Stimulated activated CD8-positive, alpha-beta memory T cell treated with anti-CD3 and anti-CD28 coated beads, Interleukin-15, amount 100 ng/mL, for 48 hours (primary cell): ENCODE results near the gene NATD1.
A peak's percentile ranks its signal among the peaks of the same experiment; 100 is the strongest.

Source experiments
- DNase-seq, 2 donors: peaks; one replicate each; pipeline ENCODE4 v3.0.0-alpha.2; 2020; ENCODE audit warnings: low read depth in 2 of 2

NATD1 gene

DNA sequence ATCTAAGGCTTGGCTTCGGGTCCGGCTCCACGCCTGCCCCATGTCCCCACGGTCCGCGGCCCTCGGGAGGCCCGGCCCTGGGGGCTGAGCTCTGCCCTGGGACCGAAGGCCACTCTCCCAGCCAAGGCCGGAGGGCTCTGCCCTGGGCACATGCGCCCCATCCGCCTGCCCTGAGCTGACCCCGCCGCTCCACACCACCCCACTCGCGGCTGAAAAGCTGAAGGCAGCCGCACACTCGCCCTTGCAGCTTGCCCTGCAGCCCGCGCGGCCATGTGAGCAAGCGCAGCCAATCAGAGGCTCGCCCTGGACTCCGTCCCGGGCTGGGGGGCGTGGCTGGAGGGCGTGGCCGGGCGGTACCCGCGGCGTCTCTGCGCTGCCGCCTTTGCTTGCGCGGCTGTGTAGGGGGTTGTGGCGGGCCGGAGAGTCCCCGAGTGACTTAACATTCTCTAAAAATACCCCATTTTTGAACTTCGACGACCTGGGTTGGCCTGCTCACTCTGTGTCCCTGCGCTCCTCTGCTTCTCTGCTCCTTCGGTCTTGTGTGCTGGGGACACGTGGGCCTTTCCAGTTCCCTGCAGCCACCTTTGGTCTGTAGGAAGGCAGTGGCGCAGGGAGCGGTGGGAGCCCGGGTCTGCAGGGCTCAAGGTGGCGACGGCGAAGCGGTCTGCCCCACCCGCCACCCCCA is 22.5 kb upstream of the NATD1 start:
- DNase-seq = peak; percentile 93

DNA sequence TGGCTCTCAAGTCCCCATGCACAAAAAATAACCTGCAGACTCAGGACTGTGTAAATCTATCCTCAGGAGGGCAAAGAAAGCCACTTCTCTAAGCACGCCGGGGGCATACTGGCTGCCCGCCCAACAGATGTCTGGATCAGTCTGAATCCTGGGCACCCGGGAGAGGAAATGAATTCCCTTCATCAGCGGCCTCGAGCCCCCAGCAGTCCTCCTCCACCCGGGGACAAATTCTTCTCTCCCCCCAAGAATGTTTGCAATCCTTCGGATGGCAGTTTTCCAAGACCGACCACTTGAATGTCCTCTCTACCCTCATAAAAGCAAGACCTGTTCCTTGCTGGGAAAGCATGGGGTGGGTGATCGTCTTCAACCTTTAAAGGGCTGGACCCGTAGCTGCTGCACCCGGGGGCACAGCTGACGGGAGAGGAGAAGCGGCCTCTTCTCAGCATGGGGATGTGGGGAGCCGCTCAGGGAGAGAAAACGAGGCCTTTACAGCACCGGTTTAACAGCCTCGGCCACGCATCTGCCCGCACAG is 21.9 kb upstream of the NATD1 start:
- no peak for DNase-seq

DNA sequence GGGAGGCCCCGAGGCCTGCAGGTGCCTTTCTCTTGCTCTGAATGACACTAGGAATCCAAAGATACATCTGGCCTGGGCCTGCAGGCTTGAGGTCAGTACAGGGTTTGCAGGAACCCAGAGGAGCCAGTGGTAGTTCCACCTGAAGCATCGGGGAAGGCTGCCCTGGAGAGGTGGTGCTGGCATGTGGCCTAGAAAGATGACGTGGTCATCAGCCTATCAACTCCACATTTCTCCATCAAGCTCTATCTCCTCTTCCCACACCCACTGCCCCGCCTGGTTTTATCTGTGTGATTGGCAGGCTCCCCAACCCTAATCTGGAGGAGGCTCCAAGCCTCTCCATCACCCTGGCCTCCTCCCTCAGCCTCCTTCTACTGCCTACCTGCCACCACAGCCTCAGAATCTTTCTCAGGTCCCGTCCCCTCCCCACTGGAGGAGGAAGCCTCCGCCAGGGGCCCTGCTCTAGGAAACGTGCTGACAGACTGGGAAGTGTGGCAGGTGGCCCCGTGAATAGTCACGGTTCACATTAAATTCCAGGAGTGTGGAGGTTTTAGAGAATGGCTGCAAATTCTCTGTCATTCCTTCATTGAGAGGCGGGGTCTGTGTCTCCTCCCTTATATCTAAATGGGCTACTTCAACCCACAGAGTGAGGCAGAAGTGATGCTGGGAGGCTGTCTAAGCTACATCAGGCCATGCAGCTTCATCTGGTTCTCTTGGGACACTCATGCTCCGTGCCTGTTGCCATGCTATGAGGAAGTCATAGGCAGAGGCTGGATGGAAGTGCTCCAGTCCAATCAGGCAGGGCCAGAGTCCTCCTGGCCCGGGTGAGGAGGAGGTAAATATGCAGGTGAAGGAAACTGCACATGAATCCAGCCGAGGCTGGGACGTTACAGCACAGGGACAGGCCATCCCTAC is 19.9 kb upstream of the NATD1 start:
- no peak for DNase-seq

DNA sequence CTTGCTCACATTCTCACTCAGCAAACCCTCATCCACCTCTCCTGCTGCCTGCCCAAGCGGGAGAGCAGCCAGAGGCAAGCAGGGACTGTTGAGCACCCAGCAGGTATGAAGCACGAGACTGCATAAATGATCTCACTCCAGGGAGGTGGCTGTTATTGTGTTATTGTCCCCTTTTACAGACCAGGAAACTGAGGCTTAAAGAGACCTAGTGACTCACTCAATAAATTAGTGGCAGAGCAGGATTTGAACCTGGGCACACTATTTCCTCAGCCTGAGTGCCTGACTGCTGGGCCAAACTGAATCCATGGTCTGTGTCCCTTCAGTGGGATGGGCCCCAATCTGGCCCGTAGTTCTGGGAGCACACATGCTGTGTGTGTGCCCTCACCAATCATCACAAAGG is 19.0 kb upstream of the NATD1 start:
- DNase-seq = no peak

DNA sequence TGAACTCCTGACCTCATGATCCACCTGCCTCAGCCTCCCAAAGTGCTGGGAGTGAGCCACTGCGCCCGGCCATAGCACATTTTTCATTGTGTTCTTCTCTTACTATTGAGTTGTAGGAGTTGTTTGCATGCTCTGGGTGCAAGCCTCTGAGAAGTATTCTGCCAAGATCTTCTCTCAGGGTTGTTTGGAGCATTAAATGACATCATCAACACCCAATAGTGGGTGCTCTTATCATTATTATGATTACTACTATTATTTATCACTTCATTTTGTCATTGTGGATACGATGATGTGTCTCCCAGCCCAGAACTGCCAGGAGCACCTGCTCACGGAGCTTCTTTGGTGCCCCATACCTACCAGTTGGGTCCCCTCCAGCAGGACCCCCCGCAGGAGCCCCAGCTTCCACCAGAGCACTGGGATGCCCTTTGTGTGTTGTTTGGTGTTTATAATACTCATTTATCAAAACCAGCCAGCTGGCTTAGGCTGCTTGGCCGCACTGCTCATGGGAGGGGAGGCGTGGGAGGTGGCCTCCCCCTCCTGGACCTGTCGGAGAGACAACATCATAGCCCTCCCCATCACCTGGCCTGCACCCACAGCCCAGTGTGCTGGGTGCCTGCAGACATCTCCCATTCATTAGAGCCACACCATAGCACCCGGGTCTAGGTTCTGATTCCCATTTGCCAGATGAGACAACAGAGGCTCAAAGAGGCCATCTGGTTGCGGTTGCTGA is 18.4 kb upstream of the NATD1 start:
- DNase-seq = no peak

DNA sequence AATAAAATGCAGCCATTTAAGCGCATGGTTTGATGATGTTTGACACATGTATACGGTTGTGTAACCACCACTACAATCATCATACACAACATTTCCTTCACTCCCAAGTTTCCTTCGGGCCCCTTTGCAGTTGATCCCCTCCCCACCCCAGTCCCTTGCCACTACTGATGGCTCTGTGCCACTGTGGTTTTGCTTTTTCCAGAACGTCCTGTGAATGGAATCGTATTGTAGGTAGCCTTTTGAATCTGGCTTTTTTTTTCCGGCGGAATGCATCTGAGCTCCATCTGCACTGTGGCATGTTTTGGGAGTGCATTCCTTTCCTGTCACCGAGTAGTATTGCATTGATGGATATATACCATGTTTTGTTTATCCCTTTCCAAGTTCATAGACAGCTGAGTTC is 16.2 kb upstream of the NATD1 start:
- no peak for DNase-seq

DNA sequence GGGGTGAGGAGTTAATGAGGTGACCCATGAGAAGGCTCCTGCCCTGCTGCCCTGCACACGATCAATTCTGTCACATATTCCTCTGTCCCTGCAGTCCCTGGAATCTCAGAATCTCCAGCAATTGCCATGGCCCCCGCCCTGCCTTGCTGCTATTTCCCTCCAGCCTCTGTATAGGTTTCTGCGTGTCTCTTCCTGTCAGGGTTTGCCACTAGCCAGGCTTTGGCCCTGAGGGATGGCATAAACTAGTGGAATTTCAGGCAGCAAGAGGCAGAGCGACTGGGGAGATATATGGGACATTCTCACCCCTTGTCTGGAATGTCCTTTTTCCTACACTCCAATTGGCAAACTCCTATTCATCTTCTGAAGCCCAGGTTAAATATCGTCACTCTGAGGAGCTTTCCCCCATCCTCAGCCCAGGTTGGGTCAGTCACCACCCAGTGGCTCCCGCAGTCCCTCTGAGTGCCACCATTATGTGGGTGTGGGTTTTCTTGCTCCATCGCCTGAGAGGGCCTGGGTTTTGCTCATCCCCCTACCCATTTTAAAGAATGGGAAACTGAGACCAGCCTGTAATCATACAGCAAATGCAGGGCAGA is 15.5 kb upstream of the NATD1 start:
- no peak for DNase-seq

- DNase-seq = no peak
These were observed 10.2 kb upstream of the NATD1 start for GRCh38 chr17:21263376-21263775.

DNA sequence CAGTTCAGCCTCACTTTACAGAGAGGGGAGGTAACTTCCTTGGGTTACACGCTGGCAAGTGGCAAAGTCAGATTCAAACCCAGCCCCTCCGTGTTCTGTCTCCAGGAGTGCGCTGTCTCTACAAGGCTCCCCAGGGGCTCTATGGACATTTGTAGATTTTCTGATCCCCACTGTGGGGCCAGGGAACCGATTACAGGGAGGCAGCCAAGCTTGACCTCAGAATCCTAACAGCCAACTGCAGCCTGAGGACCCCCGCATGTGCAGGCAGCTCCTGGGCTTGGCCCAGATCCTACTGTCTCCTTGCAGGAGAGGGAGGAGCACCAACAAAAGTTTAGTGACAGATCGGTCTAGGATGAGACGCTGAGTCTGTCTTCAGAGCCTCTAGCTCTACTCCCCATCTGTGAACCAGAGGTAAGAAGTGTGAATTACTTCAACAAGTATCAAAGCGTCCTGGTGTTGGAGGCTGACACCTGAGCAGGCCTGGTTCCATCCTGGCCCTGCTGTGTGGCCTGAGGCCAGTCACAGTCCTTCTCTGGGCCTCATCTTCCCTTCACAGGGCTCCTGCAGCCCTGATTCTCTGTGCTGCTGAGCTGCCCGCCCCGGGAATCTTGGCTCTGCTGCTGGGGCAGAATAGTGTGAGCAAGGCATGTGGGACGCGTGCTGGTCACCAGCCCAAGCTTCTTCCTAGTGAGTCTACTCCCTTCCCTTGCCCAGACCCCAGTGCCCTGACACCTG is 9.2 kb upstream of the NATD1 start:
- no peak for DNase-seq

DNA sequence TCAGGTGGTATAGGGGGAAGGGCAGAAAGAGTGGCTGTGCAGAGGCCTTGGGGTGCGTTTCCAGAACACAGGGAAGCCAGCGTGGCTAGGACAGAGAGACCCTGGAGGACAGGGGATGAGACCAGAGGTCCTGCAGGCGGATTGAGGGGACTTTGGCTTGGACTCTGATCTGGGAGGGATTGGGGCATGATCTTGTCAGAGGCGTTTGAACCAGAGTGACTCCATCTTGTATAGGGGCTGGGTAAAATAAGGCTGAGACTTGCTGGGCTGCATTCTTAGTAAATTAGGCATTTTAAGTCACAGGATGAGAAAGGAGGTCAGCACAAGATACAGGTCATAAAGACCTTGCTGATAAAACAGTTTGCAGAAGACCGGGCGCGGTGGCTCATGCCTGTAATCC is 5.4 kb upstream of the NATD1 start:
- DNase-seq = no peak

DNA sequence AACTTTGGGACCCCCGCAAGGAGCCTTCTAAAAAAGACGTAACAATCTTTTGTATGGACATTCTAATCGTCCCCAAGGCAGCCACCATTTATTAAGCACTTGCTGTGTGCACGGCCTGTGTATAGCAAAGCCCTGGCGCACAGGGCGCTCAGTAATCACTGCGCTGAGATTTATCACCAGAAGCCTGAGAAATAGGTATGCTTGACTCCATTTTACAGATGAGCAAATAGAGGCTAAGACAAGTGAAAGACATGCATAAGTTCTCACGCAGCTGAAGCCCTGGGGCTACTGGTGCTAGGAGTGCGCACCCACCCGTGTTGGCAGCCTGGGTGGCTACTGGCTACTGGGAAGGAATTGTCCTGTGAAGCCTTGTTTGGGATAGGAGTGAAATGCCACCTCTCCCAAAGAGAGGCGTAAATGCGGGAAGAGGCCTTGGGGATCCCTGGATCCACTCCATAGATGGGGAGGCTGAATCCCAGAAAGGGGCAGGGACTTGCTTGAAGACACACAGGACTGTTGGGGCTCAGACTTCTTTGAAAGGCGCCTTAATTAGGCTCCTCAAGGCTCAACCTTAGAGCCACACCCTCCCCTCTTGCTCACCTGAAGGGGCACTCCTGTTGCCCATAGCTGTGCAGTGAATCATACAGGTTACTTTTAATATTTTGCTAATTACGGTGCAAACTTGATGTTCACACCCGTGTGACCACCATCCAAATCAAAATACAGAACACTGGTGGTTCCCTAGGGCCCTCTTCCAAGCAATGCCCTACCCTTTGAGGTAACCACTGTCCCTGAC is 634 bp upstream of the NATD1 start:
- no peak for DNase-seq

DNA sequence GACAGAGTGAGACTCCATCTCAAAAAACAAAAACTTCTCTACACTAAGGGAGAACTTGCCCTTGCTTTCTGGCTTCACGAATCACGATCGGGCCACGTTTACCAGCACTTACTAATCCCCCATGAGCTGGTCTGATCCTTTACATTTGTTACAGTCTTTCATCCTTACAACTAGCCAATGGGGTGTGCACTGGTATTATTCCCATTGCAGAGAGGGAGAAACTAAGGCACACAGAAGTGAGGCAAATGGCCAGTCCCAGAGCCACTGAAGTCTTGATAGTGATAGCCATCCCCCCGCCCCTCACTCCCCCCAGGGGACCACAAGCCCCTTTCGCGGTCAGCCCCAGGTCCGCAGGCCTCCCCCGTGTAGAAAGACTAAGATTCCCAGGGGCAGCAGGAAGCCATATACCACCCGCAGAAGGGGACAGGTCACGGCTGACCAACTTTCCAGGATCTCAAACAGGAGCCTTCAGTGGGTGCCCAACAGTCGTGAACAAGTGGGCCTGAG is 868 bp downstream of the NATD1 start:
- DNase-seq = no peak

DNA sequence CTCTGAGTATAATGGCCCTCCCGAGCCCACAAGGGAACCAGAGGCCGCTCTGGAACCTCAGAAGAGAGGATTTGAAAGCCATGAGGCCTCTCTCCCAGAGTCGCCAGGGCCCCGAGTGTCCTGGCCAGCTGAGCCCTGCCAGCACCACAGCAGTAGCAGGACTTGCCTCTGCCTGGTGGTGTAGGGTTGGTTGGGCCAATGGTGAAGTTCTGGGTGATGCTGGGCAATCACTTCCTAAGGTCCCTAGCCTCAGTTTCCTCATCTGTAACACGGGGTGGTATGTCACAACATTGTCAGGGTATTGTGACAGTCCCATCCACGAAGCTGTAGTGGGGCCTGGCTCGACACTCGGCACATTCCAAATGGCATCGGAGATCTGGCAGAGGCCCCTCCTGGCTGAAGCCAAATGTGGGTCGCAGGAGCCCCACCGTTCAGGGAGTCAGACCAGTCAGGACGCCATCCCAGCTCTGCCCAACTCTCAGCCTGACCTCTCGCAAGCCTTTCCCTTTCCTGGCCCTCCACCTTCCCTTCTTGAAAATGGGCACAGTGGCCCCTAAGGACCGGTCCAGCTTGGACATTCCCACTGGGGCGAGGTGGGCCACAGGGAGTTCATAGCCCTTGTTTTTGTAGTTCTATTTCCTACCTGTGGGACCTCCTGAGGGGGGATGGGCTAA is 1.7 kb downstream of the NATD1 start:
- no peak for DNase-seq

DNA sequence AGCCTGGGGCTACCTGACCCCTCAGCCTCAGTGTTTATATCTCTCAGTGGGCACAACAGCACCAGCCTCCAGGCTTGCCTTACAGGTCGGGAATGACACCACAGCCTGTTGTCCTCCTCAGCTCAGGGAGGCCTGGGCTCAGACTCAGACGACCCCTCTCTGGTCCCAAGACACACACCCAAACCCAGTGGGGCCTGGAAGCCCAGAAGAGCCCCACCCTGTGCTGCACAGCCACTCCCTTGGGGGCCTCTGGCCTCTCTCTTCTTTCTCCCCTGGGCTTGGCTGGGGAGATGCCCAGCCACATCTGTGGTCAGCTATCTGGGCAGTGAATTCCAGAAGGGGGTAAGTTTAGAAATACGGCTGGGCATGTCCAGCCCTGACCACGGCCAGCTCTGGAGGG is 2.4 kb downstream of the NATD1 start:
- DNase-seq = no peak

DNA sequence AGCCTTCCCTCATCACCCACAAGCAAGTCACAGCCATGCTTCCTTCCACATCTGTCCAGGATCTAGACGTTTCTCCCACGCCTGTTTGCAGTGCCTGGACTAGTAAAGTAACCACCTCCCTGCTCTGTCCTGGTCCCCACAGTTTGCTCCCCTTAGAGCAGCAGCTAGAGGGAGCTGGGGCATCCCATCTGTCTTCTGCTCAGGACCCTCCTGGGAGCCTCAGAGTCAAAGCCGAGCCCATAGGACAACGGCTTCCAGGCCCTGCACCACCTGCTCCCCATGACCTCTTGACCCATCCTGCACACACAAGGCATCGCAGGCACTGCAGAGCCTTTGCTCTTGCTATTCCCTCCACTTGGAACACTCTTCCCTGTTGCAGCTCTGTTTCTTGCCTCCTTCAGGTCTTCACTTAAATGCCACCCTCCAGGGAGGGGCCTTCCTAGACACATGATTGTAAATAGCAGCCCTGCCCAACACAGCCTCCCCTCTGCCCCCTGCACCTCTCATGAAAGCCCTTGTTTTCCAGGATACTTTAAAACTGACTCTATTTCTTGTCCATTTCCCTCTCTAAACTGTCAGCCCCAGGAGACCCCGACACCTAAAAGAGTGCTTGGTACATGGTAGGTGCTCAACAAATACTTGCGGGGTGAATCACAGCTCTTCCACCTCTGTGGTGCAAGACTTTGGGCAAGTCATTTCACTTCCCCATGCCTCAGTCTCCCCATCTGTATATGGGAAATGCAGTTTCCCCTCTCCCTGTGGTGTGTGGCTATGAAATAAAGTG is 3.1 kb downstream of the NATD1 start:
- no peak for DNase-seq

GRCh38 chr17:21249086-21249795 is 4.0 kb downstream of the NATD1 start:
- DNase-seq = no peak

GRCh38 chr17:21248500-21248899 is 4.7 kb downstream of the NATD1 start:
- no peak for DNase-seq
